Neural cell (in vitro differentiated cells): ENCODE data around the gene C1QTNF4. TPM values are rescaled to one million over a fixed set of nuclear protein-coding genes. Genes with fewer than 3 reads are reported as not detected.
"Not testable (repeated sequence)": the region's sequence is repeated elsewhere in the genome, so short reads cannot be mapped to it uniquely, and the experiment has no call there.

ENCODE experiments used
- H2AFZ ChIP-seq: fragments of 200-600, 300-800 bp; sonication (generic), shearing (Covaris generic); 2 replicates; pipeline ENCODE4 v1.6.0; 2014; ENCODE audit warnings: low read depth, mild to moderate bottlenecking, antibody characterized with exemption, low read length, moderate library complexity
- H3F3A ChIP-seq: fragments of 200-600 bp; shearing (Covaris generic); 2 replicates; pipeline ENCODE4 v1.6.1; 2016; ENCODE audit warnings: mild to moderate bottlenecking, moderate library complexity, mixed read lengths, antibody characterized with exemption, low read length; ENCODE audit not compliant: insufficient read depth, poor library complexity, severe bottlenecking
- H3K27ac ChIP-seq: fragments of 200-600, 300-800 bp; sonication (generic), shearing (Covaris generic); 2 replicates; pipeline ENCODE4 v1.5.1; 2014; ENCODE audit warnings: mild to moderate bottlenecking, low read length, moderate library complexity
- H3K27me3 ChIP-seq: fragments of 300-800, 200-600 bp; sonication (generic), shearing (Covaris generic); 2 replicates; pipeline ENCODE4 v1.6.0; 2014; ENCODE audit warnings: mild to moderate bottlenecking, low read depth, low read length, moderate library complexity; ENCODE audit not compliant: insufficient read depth
- H3K36me3 ChIP-seq: fragments of 300-800, 200-600 bp; sonication (generic), shearing (Covaris generic); 2 replicates; pipeline ENCODE4 v1.5.1; 2014; ENCODE audit warnings: mild to moderate bottlenecking, antibody characterized with exemption, low read length, moderate library complexity; ENCODE audit not compliant: insufficient read depth
- H3K4me2 ChIP-seq: fragments of 300-800, 200-600 bp; sonication (generic), shearing (Covaris generic); 2 replicates; pipeline ENCODE4 v1.6.0; 2014; ENCODE audit warnings: mild to moderate bottlenecking, low read length
- H3K4me3 ChIP-seq: fragments of 300-800, 200-600 bp; sonication (generic), shearing (Covaris generic); 2 replicates; pipeline ENCODE4 v1.5.1; 2014; ENCODE audit warnings: mild to moderate bottlenecking, low read length, moderate library complexity
- H3K79me2 ChIP-seq: fragments of 200-600 bp; shearing (Covaris generic); replicated peaks from 2 replicates; pipeline ENCODE4 v1.6.0; 2014; ENCODE audit warnings: mild to moderate bottlenecking, low read length, moderate library complexity; ENCODE audit not compliant: insufficient read depth
- H3K9ac ChIP-seq: fragments of 300-800, 200-600 bp; sonication (generic), shearing (Covaris generic); 2 replicates; pipeline ENCODE4 v1.6.1; 2016; ENCODE audit warnings: mild to moderate bottlenecking, low read length, mixed read lengths
- H3K9me2 ChIP-seq: fragments of 200-600 bp; shearing (Covaris generic); 2 replicates; pipeline ENCODE4 v1.6.1; 2016; ENCODE audit warnings: mild to moderate bottlenecking, low read length, mixed read lengths; ENCODE audit not compliant: insufficient read depth
- H3K9me3 ChIP-seq: fragments of 200-600, 300-800 bp; sonication (generic), shearing (Covaris generic); 2 replicates; pipeline ENCODE4 v1.6.1; 2016; ENCODE audit warnings: mild to moderate bottlenecking, mixed run types, low read length, moderate library complexity, mixed read lengths
- H4K20me1 ChIP-seq: fragments of 200-600 bp; shearing (Covaris generic); 2 replicates; pipeline ENCODE4 v1.6.1; 2016; ENCODE audit warnings: mild to moderate bottlenecking, mixed run types; ENCODE audit not compliant: insufficient read depth
- CTCF ChIP-seq: fragments of 450-650 bp; IDR thresholded peaks from 2 replicates; pipeline ENCODE4 v1.5.1; 2014; ENCODE audit warnings: antibody characterized with exemption, mild to moderate bottlenecking, moderate library complexity; ENCODE audit not compliant: poor library complexity, severe bottlenecking
- EP300 ChIP-seq: fragments of 450-650 bp; conservative IDR thresholded peaks from 2 replicates; pipeline ENCODE4 v1.6.1; 2014; ENCODE audit warnings: antibody characterized with exemption, mild to moderate bottlenecking, moderate library complexity; ENCODE audit not compliant: poor library complexity, severe bottlenecking
- EZH2 ChIP-seq: fragments of 200-600, 300-800 bp; shearing (Covaris generic), sonication (generic); IDR thresholded peaks from 2 replicates; pipeline ENCODE4 v1.6.1; 2014; ENCODE audit warnings: antibody characterized with exemption, low read length, borderline replicate concordance, mild to moderate bottlenecking; ENCODE audit not compliant: insufficient read depth, poor library complexity, severe bottlenecking
- MXI1 ChIP-seq: fragments of 450-650 bp; conservative IDR thresholded peaks from 2 replicates; pipeline ENCODE4 v1.6.1; 2014; ENCODE audit warnings: antibody characterized with exemption, mild to moderate bottlenecking; ENCODE audit not compliant: poor library complexity, severe bottlenecking
- POLR2AphosphoS5 ChIP-seq: IDR thresholded peaks from 2 replicates; pipeline ENCODE4 v1.6.1; 2012
- RAD21 ChIP-seq: fragments of 450-650 bp; conservative IDR thresholded peaks from 2 replicates; pipeline ENCODE4 v1.6.1; 2014; ENCODE audit warnings: antibody characterized with exemption, mild to moderate bottlenecking, moderate library complexity
- SMC3 ChIP-seq: fragments of 450-650 bp; conservative IDR thresholded peaks from 2 replicates; pipeline ENCODE4 v1.6.1; 2014; ENCODE audit warnings: antibody characterized with exemption, mild to moderate bottlenecking, moderate library complexity; ENCODE audit not compliant: poor library complexity
- TAF1 ChIP-seq: IDR thresholded peaks from 2 replicates; pipeline ENCODE4 v1.6.1; 2012; ENCODE audit warnings: low read depth
- polyA plus RNA-seq: library from polyadenylated mRNA; depleted of rRNA; stranded (reverse); fragments of >200 nt; gene quantifications from 2 replicates; pipeline ENCODE4 v1.2.3, GENCODE V29; 2014
- TF ChIP-seq, protein P1 (sequence below): IDR thresholded peaks from 2 replicates; pipeline ENCODE4 v1.6.1; 2012; ENCODE audit warnings: borderline replicate concordance

Gene C1QTNF4
- polyA plus RNA-seq, 1 donor from 2014 or later: 16.4 TPM

- Histone ChIP-seq H3F3A (peaks cover 3% of the 10 kb centered on the region), H2AFZ (peak overlapping the region; percentile 90), H3K27me3 (no peaks in the 10 kb centered on the region), H4K20me1 (no peaks in the 10 kb centered on the region), H3K27ac (peak overlapping the region; percentile 96), H3K4me2 (peak overlapping the region; percentile 88), H3K9me3 (no peaks in the 10 kb centered on the region), H3K79me2 (peaks cover 16% of the 10 kb centered on the region), H3K9ac (peak overlapping the region; percentile 98), H3K4me3 (peak overlapping the region; percentile 97), H3K36me3 (no peaks in the 10 kb centered on the region), H3K9me2 (no peaks in the 10 kb centered on the region)
- TF ChIP-seq RAD21: no peak
- no peak for TF ChIP-seq EZH2
- TF ChIP-seq CTCF: no peak
- TF ChIP-seq POLR2AphosphoS5: no peak
- TF ChIP-seq MXI1: no peak
- TF ChIP-seq, protein P1, sequence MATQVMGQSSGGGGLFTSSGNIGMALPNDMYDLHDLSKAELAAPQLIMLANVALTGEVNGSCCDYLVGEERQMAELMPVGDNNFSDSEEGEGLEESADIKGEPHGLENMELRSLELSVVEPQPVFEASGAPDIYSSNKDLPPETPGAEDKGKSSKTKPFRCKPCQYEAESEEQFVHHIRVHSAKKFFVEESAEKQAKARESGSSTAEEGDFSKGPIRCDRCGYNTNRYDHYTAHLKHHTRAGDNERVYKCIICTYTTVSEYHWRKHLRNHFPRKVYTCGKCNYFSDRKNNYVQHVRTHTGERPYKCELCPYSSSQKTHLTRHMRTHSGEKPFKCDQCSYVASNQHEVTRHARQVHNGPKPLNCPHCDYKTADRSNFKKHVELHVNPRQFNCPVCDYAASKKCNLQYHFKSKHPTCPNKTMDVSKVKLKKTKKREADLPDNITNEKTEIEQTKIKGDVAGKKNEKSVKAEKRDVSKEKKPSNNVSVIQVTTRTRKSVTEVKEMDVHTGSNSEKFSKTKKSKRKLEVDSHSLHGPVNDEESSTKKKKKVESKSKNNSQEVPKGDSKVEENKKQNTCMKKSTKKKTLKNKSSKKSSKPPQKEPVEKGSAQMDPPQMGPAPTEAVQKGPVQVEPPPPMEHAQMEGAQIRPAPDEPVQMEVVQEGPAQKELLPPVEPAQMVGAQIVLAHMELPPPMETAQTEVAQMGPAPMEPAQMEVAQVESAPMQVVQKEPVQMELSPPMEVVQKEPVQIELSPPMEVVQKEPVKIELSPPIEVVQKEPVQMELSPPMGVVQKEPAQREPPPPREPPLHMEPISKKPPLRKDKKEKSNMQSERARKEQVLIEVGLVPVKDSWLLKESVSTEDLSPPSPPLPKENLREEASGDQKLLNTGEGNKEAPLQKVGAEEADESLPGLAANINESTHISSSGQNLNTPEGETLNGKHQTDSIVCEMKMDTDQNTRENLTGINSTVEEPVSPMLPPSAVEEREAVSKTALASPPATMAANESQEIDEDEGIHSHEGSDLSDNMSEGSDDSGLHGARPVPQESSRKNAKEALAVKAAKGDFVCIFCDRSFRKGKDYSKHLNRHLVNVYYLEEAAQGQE: no peak
- no peak for TF ChIP-seq SMC3
- TF ChIP-seq EP300: no peak
- no peak for TF ChIP-seq TAF1
Measured at GRCh38 chr11:47641600-47642098, 47.4 kb upstream of the C1QTNF4 start.

DNA sequence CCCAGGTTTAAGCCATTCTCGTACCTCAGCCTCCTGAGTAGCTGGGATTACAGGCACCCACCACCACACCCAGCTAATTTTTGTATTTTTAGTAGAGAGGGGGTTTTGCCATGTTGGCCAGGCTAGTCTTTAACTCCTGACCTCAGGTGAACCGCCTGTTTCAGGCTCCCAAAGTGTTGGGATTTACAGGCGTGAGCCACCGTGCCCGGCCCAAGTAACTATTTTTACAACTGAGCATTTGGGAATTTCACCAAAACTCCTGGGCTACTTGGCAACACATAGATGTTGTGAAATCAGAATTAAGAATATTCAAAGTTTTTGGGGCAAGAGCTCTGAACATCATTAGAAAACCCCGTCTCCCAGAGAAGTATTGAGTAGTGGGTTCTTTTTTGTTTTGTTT lies 46.3 kb upstream of the C1QTNF4 start:
- H3K27ac ChIP-seq, H3K9me2 ChIP-seq, H3K27me3 ChIP-seq, H4K20me1 ChIP-seq, H3K9me3 ChIP-seq, H3K4me2 ChIP-seq, H3K9ac ChIP-seq, H2AFZ ChIP-seq, H3F3A ChIP-seq, H3K36me3 ChIP-seq: not testable (repeated sequence)
- peaks cover 16% of the 10 kb centered on the region for H3K79me2 ChIP-seq
- peak overlapping the region; percentile 97 for H3K4me3 ChIP-seq

GRCh38 chr11:47636331-47636730 lies 42.1 kb upstream of the C1QTNF4 start:
- H3K27ac ChIP-seq, H3K27me3 ChIP-seq, H3F3A ChIP-seq, H3K4me2 ChIP-seq, H3K9me2 ChIP-seq, H2AFZ ChIP-seq, H3K9me3 ChIP-seq, H3K4me3 ChIP-seq, H4K20me1 ChIP-seq, H3K36me3 ChIP-seq, H3K9ac ChIP-seq: not testable (repeated sequence)
- peaks cover 10% of the 10 kb centered on the region for H3K79me2 ChIP-seq
